ENCODE data around the gene BBS1.
"Not testable (repeated sequence)": the region's sequence is repeated elsewhere in the genome, so short reads cannot be mapped to it uniquely, and the experiment has no call there.

BBS1 gene

DNA sequence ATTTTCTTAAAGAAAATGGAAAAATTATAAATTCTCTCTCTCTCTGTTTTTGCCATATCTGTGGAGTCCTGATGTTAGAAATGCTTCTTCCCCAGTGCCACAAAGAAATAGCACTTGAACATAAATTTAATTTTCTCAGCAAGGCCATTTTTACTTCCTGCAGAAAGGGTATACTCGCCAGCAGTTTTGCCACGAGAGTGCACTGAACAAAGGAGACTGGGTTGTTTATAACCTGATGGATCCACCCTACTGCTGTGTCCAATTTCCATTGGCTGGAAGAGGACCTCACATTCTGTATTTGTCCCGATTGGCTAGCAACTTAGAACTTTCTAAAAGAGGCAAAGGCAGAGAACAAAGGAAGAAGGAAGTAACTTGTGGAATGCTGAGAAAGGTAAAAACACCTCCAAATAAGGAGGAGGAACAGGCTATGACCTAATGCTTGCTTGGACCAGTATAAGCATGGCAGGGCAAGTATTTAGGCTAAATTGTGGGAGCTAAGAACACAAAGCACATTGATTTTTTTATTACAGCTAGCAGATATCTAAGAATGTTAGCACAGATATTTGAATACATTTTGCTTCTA lies 72.2 kb downstream of the BBS1 start:
- not testable (repeated sequence) for DNase-seq

Data from NCI-H1092 (cell line).